HCT116 (cell line): ENCODE results near the gene FBXO46. TPM values are rescaled to one million over a fixed set of nuclear protein-coding genes. Genes with fewer than 3 reads are reported as not detected.
A peak's percentile ranks its signal among the peaks of the same experiment; 100 is the strongest.

Experiments
- ATAC-seq: fragments of 200-7000 bp; cut with Tn5 transposase; 2 replicates; pipeline ENCODE4 v1.9.1; 2020; ENCODE audit warnings: mild to moderate bottlenecking, moderate library complexity
- BruUV-seq: library from RNA; stranded (reverse); fragments of 400-500 nt; replicated peaks from 2 replicates; lab custom pipeline; 2021; lab: Mats Ljungman, UMichigan
- CTCF ChIA-PET: fragments of 300-600 bp; sonication (Branson Sonifier 250); formaldehyde crosslinking; loops from one replicate; lab custom pipeline; 2021; ENCODE audit warnings: antibody characterized with exemption; lab: Charles Lee
- POLR2A ChIA-PET: fragments of 300-600, 350-600 bp; sonication (Branson Sonifier 250); formaldehyde crosslinking; loops from one replicate; lab custom pipeline; 2021; ENCODE audit warnings: antibody characterized with exemption; lab: Charles Lee
- RAD21 ChIA-PET, 2 experiments: fragments of 300-600 bp; sonication (Branson Sonifier 250); formaldehyde crosslinking; loops; one replicate each; lab custom pipeline; 2023; ENCODE audit warnings: low total read pairs in 2 of 2; ENCODE audit not compliant: uncharacterized antibody in 2 of 2, unreplicated experiment in 2 of 2, low non-redundant PET in 1 of 2; lab: Charles Lee
- DNase-seq: peaks from one replicate; pipeline ENCODE4 v3.0.0-alpha.2; 2010; ENCODE audit warnings: low read depth, low spot score
- H2AFZ ChIP-seq: fragments of 200-600 bp; shearing (Covaris generic), sonication (generic); 2 replicates; pipeline ENCODE4 v1.6.1; 2017; ENCODE audit warnings: low read depth, mixed run types, mixed read lengths, antibody characterized with exemption, low read length; ENCODE audit not compliant: poor library complexity, severe bottlenecking
- H3K27ac ChIP-seq: 2 replicates; pipeline ENCODE4 v1.5.1; 2012; ENCODE audit warnings: low read depth, low read length
- H3K27me3 ChIP-seq: fragments of 200-600 bp; sonication (generic); 2 replicates; pipeline ENCODE4 v1.6.1; 2016; ENCODE audit warnings: mixed run types, low read length, mixed read lengths; ENCODE audit not compliant: insufficient read depth
- H3K36me3 ChIP-seq, 2 experiments: fragments of 200-500 bp in 1 of 2; fragments of 200-600 bp in 1 of 2; sonication (Bioruptor generic) in 1 of 2; sonication (generic) in 1 of 2; 2 replicates each; pipeline versions ENCODE4 v1.5.1 to v1.6.1; 2014 to 2016; ENCODE audit warnings: low read length in 2 of 2, inconsistent platforms in 1 of 2, mixed read lengths in 1 of 2, mixed run types in 1 of 2; ENCODE audit not compliant: insufficient read depth in 2 of 2, control insufficient read depth in 1 of 2
- H3K4me1 ChIP-seq, 2 experiments: fragments of 200-600 bp in 1 of 2; sonication (generic) in 1 of 2; 2 replicates each; pipeline versions ENCODE4 v1.5.1 to v1.6.1; 2012 to 2017; ENCODE audit warnings: low read length in 2 of 2, inconsistent platforms in 1 of 2, mild to moderate bottlenecking in 1 of 2, mixed read lengths in 1 of 2, mixed run types in 1 of 2, moderate library complexity in 1 of 2; ENCODE audit not compliant: insufficient read depth in 2 of 2, control insufficient read depth in 1 of 2
- H3K4me2 ChIP-seq: fragments of 200-600 bp; sonication (generic); 2 replicates; pipeline ENCODE4 v1.6.1; 2017; ENCODE audit warnings: mixed run types, low read length, mixed read lengths
- H3K4me3 ChIP-seq, 2 experiments: fragments of 200-600 bp in 1 of 2; sonication (generic) in 1 of 2; replicated peaks in 1 of 2; 2 replicates each; pipeline ENCODE4 v1.5.1; 2011 to 2016; ENCODE audit warnings: low read length in 2 of 2, control low read depth in 1 of 2, low read depth in 1 of 2, mild to moderate bottlenecking in 1 of 2, mixed read lengths in 1 of 2, mixed run types in 1 of 2
- H3K79me2 ChIP-seq: fragments of 200-600 bp; sonication (generic); 2 replicates; pipeline ENCODE4 v1.6.1; 2017; ENCODE audit warnings: mild to moderate bottlenecking, mixed run types, low read length, moderate library complexity, mixed read lengths; ENCODE audit not compliant: insufficient read depth
- H3K9ac ChIP-seq: fragments of 200-600 bp; sonication (generic); 2 replicates; pipeline ENCODE4 v1.6.1; 2016; ENCODE audit warnings: low read length, mixed read lengths
- H3K9me2 ChIP-seq: fragments of 200-600 bp; sonication (generic), shearing (Covaris generic); 2 replicates; pipeline ENCODE4 v1.6.1; 2017; ENCODE audit warnings: mixed run types, mild to moderate bottlenecking, moderate library complexity; ENCODE audit not compliant: insufficient read depth
- H3K9me3 ChIP-seq, 2 experiments: fragments of 200-500 bp in 1 of 2; fragments of 200-600 bp in 1 of 2; sonication (Bioruptor generic) in 1 of 2; sonication (generic) in 1 of 2; 2 replicates each; pipeline ENCODE4 v1.6.1; 2014 to 2017; ENCODE audit warnings: low read length in 2 of 2, mixed read lengths in 2 of 2, inconsistent platforms in 1 of 2, low read depth in 1 of 2, mild to moderate bottlenecking in 1 of 2, mixed run types in 1 of 2, moderate library complexity in 1 of 2; ENCODE audit not compliant: control insufficient read depth in 1 of 2, insufficient read depth in 1 of 2
- H4K20me1 ChIP-seq: fragments of 200-600 bp; sonication (generic), shearing (Covaris generic); 2 replicates; pipeline ENCODE4 v1.6.1; 2017; ENCODE audit warnings: mixed run types, mild to moderate bottlenecking, moderate library complexity; ENCODE audit not compliant: insufficient read depth
- ATF3 ChIP-seq: IDR thresholded peaks from 2 replicates; pipeline ENCODE4 v1.6.1; 2012
- CEBPB ChIP-seq: IDR thresholded peaks from 2 replicates; pipeline ENCODE4 v1.6.1; 2012; ENCODE audit warnings: low read depth
- CTCF ChIP-seq, 3 experiments: fragments of 200-600 bp in 1 of 3; sonication (generic) in 1 of 3; IDR thresholded peaks in 2 of 3; conservative IDR thresholded peaks in 1 of 3; 2 replicates each; pipeline ENCODE4 v1.5.1; 2012 to 2017; ENCODE audit warnings: low read depth in 2 of 3, low read length in 2 of 3, antibody characterized with exemption in 1 of 3, borderline replicate concordance in 1 of 3, control low read depth in 1 of 3, mild to moderate bottlenecking in 1 of 3, mixed read lengths in 1 of 3, mixed run types in 1 of 3, moderate library complexity in 1 of 3; ENCODE audit not compliant: insufficient read depth in 1 of 3
- EGR1 ChIP-seq: IDR thresholded peaks from 2 replicates; pipeline ENCODE4 v1.6.1; 2012; ENCODE audit warnings: low read depth
- ELF1 ChIP-seq: IDR thresholded peaks from 2 replicates; pipeline ENCODE4 v1.6.1; 2012; ENCODE audit warnings: low read depth, borderline replicate concordance
- EZH2 ChIP-seq: fragments of 200-600 bp; sonication (generic); IDR thresholded peaks from 2 replicates; pipeline ENCODE4 v1.6.1; 2017; ENCODE audit warnings: antibody characterized with exemption, mixed run types
- EZH2phosphoT487 ChIP-seq: fragments of 200-600 bp; IDR thresholded peaks from 2 replicates; pipeline ENCODE4 v1.6.1; 2018; ENCODE audit warnings: antibody characterized with exemption, borderline replicate concordance
- FOSL1 ChIP-seq: IDR thresholded peaks from 2 replicates; pipeline ENCODE4 v1.6.1; 2012; ENCODE audit warnings: low read depth
- JUND ChIP-seq: IDR thresholded peaks from 2 replicates; pipeline ENCODE4 v1.6.1; 2012
- MAX ChIP-seq: IDR thresholded peaks from 2 replicates; pipeline ENCODE4 v1.6.1; 2012
- POLR2A ChIP-seq: IDR thresholded peaks from 2 replicates; pipeline ENCODE4 v1.7.0; 2011; ENCODE audit warnings: borderline replicate concordance; ENCODE audit not compliant: insufficient read depth, insufficient read length; ENCODE audit errors: extremely low read depth
- POLR2AphosphoS5 ChIP-seq: IDR thresholded peaks from 2 replicates; pipeline ENCODE4 v1.6.1; 2011; ENCODE audit warnings: mild to moderate bottlenecking, low read depth, low read length, moderate library complexity
- RAD21 ChIP-seq: IDR thresholded peaks from 2 replicates; pipeline ENCODE4 v1.6.1; 2012; ENCODE audit warnings: low read depth, mild to moderate bottlenecking
- SIN3A ChIP-seq: IDR thresholded peaks from 2 replicates; pipeline ENCODE4 v1.6.1; 2012; ENCODE audit warnings: low read depth
- SP1 ChIP-seq: IDR thresholded peaks from 2 replicates; pipeline ENCODE4 v1.6.1; 2012; ENCODE audit warnings: low read depth
- SRF ChIP-seq: IDR thresholded peaks from 2 replicates; pipeline ENCODE4 v1.6.1; 2012; ENCODE audit warnings: low read depth
- TCF7L2 ChIP-seq: IDR thresholded peaks from 2 replicates; pipeline ENCODE4 v1.7.0; 2011; ENCODE audit warnings: borderline replicate concordance, inconsistent platforms; ENCODE audit not compliant: insufficient read depth, insufficient read length; ENCODE audit errors: extremely low read depth
- ZBTB33 ChIP-seq: IDR thresholded peaks from 2 replicates; pipeline ENCODE4 v1.6.1; 2011; ENCODE audit warnings: mild to moderate bottlenecking, low read length, moderate library complexity; ENCODE audit not compliant: insufficient replicate concordance; ENCODE audit errors: extremely low read depth
- ZFX ChIP-seq: fragments of 450-650 bp; IDR thresholded peaks from 2 replicates; pipeline ENCODE4 v1.6.1; 2017
- intact Hi-C: fragments of 100-400 bp; cut with micrococcal nuclease; formaldehyde crosslinking; loops from 2 replicates; pipeline ENCODE4 v1.10.0; 2022
- total RNA-seq: library from RNA; stranded (reverse); gene quantifications from one replicate; pipeline ENCODE4 v1.2.1, GENCODE V29; 2021; ENCODE audit not compliant: unreplicated experiment

The FBXO46 gene
- total RNA-seq, 1 experiment from 2014 or later: 31.7 TPM

GRCh38 chr19:45779231-45780145, 48.8 kb upstream of the FBXO46 start:
- Histone ChIP-seq H3K4me2 (peak overlapping the region; percentile 84), H3K27me3 (no peaks in the 10 kb centered on the region), H2AFZ (no peak overlapping the region), H4K20me1 (no peaks in the 10 kb centered on the region), H3K4me1 (peaks cover 45 to 60% of the 10 kb centered on the region in 2 experiments), H3K27ac (peak overlapping the region; percentile 91), H3K9ac (peak overlapping the region; percentile 52), H3K9me3 (no peaks in the 10 kb centered on the region), H3K4me3 (peak overlapping the region; percentile 53 to 59), H3K36me3 (peaks cover 0 to 10% of the 10 kb centered on the region in 2 experiments; a peak in 3 of 4 replicates), H3K79me2 (no peaks in the 10 kb centered on the region), H3K9me2 (no peaks in the 10 kb centered on the region)
- ATAC-seq (peak; percentile 85), DNase-seq (peak; percentile 87)
- CTCF ChIA-PET: interaction anchor here (0.7 to 2.2 kb wide), 11 partner anchors 10 to 297 kb away, joined by 3 to 71 read pairs (median 4); partner anchors contain the start of genes DMWD, QPCTL and SIX5
- POLR2A ChIA-PET: interaction anchor here (0.6 to 5.1 kb wide), 3 partner anchors 10 to 80 kb away, joined by 3 to 50 read pairs (median 3); partner anchors contain the start of gene SIX5
- intact Hi-C loops: loop anchor here (1.0 to 10.0 kb wide), 2 partner anchors 9 to 685 kb away; partner anchors contain the start of gene PPP1R37
- RAD21 ChIA-PET: interaction anchor here (0.7 to 1.1 kb wide), 2 partner anchors 10 kb away, joined by 4 to 7 read pairs; partner anchors contain the start of gene SIX5 (in 2 of the 2)
- no TSS peak for BruUV-seq
- TF ChIP-seq FOSL1 (no peak), EZH2phosphoT487 (no peak), POLR2A (peak; percentile 30), RAD21 (peak; percentile 57; the same call in 1 of the 2 replicates), TCF7L2 (peak; percentile 61), SRF (no peak), EGR1 (no peak), JUND (no peak), MAX (no peak), ZFX (no peak), CTCF (IDR thresholded peaks at IDR 0.05 in 2 of 3, conservative IDR thresholded peaks at IDR 0.05 in 1 of 3; ENCODE audit: borderline replicate concordance in 1 of 3, insufficient read depth in 1 of 3, low read depth in 2 of 3, low read length in 2 of 3) (peak in 2 of 3 experiments; percentile 83 to 90; a peak in 5 of 6 replicates), SIN3A (no peak), EZH2 (no peak), ZBTB33 (no peak), CEBPB (no peak), POLR2AphosphoS5 (peak; percentile 46; the same call in 1 of the 2 replicates), ELF1 (no peak), SP1 (no peak), ATF3 (no peak)
